Gastroesophageal sphincter (tissue), 4 donors: Measurements from ENCODE around the gene IL4R. TPM values are rescaled to one million over a fixed set of nuclear protein-coding genes. Genes with fewer than 3 reads are reported as not detected.

ENCODE experiments used
- ATAC-seq: fragments of 150-250 bp; one replicate; pipeline ENCODE4 v1.9.1; 2016; ENCODE audit warnings: mild to moderate bottlenecking, moderate library complexity
- H3K27ac ChIP-seq, 4 donors: fragments of 200-600 bp; sonication (generic) in 3 of 4; 1 replicate in 3 of 4; 2 replicates in 1 of 4; pipeline ENCODE4 v1.5.1; 2016 to 2019
- H3K27me3 ChIP-seq: fragments of 200-600 bp; sonication (generic); one replicate; pipeline ENCODE4 v1.5.1; 2019
- H3K36me3 ChIP-seq, 2 donors: fragments of 200-600 bp; sonication (generic); one replicate each; pipeline ENCODE4 v1.5.1; 2019; ENCODE audit warnings: control low read depth in 1 of 2
- H3K4me1 ChIP-seq, 3 donors: fragments of 200-600 bp; sonication (generic); 1 replicate in 2 of 3; 2 replicates in 1 of 3; pipeline ENCODE4 v1.5.1; 2016 to 2019; ENCODE audit warnings: control low read depth in 2 of 3
- H3K4me3 ChIP-seq, 2 donors: fragments of 200-600 bp; sonication (generic); one replicate each; pipeline ENCODE4 v1.5.1; 2019; ENCODE audit warnings: mild to moderate bottlenecking in 1 of 2, moderate library complexity in 1 of 2
- H3K9me3 ChIP-seq, 3 donors: fragments of 200-600 bp; sonication (generic); one replicate each; pipeline ENCODE4 v1.5.1; 2017 to 2019; ENCODE audit warnings: control low read depth in 2 of 3
- EP300 ChIP-seq: sonication (generic); formaldehyde crosslinking; IDR thresholded peaks from one replicate; pipeline ENCODE4 v1.6.1; 2017; ENCODE audit warnings: antibody characterized with exemption, mild to moderate bottlenecking
- POLR2A ChIP-seq, 2 donors: fragments of 450-650 bp; IDR thresholded peaks; one replicate each; pipeline ENCODE4 v1.6.1; 2017; ENCODE audit warnings: antibody characterized with exemption in 2 of 2, mild to moderate bottlenecking in 2 of 2, moderate library complexity in 1 of 2
- POLR2AphosphoS5 ChIP-seq: sonication (generic); formaldehyde crosslinking; IDR thresholded peaks from one replicate; pipeline ENCODE4 v1.6.1; 2017; ENCODE audit warnings: antibody characterized with exemption
- WGBS, 2 donors: methylation state at CpG; one replicate each; pipeline ENCODE4 v1.1.5; 2018; ENCODE audit warnings: low coverage in 1 of 2; 5-methylcytosine and 5-hydroxymethylcytosine counted together
- total RNA-seq, 4 donors: library from RNA; depleted of rRNA; stranded (reverse); fragments of >200 nt; gene quantifications; one replicate each; pipeline ENCODE4 v1.1.0, GENCODE V29; 2016
- TF ChIP-seq, protein P1 (sequence below), 4 experiments: fragments of 200-600 bp in 2 of 4; fragments of 450-650 bp in 2 of 4; sonication (generic) in 1 of 4; IDR thresholded peaks; one replicate each; pipeline ENCODE4 v1.5.1; 2017 to 2019; ENCODE audit warnings: antibody characterized with exemption in 4 of 4, mild to moderate bottlenecking in 2 of 4, moderate library complexity in 2 of 4

IL4R gene
- total RNA-seq, 4 donors from 2014 or later, result 72.3 to 212 (median 110) TPM

GRCh38 chr16:27370318-27370717 is 56.5 kb downstream of the IL4R start:
- Histone ChIP-seq H3K9me3 (no peaks in the 10 kb centered on the region), H3K36me3 (no peaks in the 10 kb centered on the region), H3K4me3 (no peak overlapping the region), H3K4me1 (peaks cover 0 to 27% (median 15%) of the 10 kb centered on the region in 3 donors), H3K27ac (no peak overlapping the region), H3K27me3 (no peaks in the 10 kb centered on the region)
- TF ChIP-seq, protein P1, sequence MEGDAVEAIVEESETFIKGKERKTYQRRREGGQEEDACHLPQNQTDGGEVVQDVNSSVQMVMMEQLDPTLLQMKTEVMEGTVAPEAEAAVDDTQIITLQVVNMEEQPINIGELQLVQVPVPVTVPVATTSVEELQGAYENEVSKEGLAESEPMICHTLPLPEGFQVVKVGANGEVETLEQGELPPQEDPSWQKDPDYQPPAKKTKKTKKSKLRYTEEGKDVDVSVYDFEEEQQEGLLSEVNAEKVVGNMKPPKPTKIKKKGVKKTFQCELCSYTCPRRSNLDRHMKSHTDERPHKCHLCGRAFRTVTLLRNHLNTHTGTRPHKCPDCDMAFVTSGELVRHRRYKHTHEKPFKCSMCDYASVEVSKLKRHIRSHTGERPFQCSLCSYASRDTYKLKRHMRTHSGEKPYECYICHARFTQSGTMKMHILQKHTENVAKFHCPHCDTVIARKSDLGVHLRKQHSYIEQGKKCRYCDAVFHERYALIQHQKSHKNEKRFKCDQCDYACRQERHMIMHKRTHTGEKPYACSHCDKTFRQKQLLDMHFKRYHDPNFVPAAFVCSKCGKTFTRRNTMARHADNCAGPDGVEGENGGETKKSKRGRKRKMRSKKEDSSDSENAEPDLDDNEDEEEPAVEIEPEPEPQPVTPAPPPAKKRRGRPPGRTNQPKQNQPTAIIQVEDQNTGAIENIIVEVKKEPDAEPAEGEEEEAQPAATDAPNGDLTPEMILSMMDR (IDR thresholded peaks at IDR 0.05), result no peak
- TF ChIP-seq EP300, result no peak
- ATAC-seq, result no peak

DNA sequence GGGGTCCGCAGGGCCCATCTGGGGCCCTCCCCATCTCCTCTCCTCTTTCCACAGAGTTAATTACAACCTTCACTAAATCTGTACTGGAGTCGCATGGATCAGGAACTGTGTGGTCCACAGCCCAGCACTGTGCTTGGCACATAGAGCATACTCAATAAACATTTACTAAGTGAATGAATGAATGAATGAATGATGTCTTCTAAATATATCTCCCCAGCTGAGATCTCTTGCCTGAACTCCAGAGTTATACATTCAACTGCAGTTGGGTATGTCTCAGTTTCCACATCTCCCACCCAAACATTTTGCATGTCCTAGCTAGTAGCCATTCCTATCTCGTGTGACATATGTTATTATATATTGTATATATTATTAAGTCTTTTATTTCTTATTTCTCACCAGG is 59.5 kb downstream of the IL4R start:
- TF ChIP-seq, protein P1 (IDR thresholded peaks at IDR 0.05), result no peak
- TF ChIP-seq POLR2AphosphoS5 (no peak), EP300 (no peak), POLR2A (IDR thresholded peaks at IDR 0.05) (no peak)

GRCh38 chr16:27374221-27374803 is 60.5 kb downstream of the IL4R start:
- no peaks in the 10 kb centered on the region for H3K36me3 ChIP-seq
- peak overlapping the region in 2 of 4 donors; percentile 16 to 19 for H3K27ac ChIP-seq
- H3K4me1 ChIP-seq, result peaks cover 0 to 9% (median 4%) of the 10 kb centered on the region in 3 donors
- 67 to 78% methylated on average over 5 to 8 of the region's 8 CpGs for WGBS, 2 donors
- TF ChIP-seq, protein P1 (IDR thresholded peaks at IDR 0.05), result no peak
- TF ChIP-seq POLR2A (IDR thresholded peaks at IDR 0.05) (no peak), POLR2AphosphoS5 (no peak), EP300 (no peak)
- H3K9me3 ChIP-seq, result no peaks in the 10 kb centered on the region
- ATAC-seq, result no peak
- no peak overlapping the region for H3K4me3 ChIP-seq
- H3K27me3 ChIP-seq, result no peaks in the 10 kb centered on the region

More for the DNA sequence above, 59.5 kb downstream of the IL4R start:
- no peaks in the 10 kb centered on the region for H3K36me3 ChIP-seq
- no peaks in the 10 kb centered on the region for H3K27me3 ChIP-seq
- H3K4me3 ChIP-seq, result no peak overlapping the region
- no peak overlapping the region for H3K27ac ChIP-seq
- no peaks in the 10 kb centered on the region for H3K9me3 ChIP-seq
- 83% methylated on average over 2 of the region's 3 CpGs for WGBS, 2 donors
- H3K4me1 ChIP-seq, result peaks cover 0 to 10% (median 4%) of the 10 kb centered on the region in 3 donors
- no peak for ATAC-seq

DNA sequence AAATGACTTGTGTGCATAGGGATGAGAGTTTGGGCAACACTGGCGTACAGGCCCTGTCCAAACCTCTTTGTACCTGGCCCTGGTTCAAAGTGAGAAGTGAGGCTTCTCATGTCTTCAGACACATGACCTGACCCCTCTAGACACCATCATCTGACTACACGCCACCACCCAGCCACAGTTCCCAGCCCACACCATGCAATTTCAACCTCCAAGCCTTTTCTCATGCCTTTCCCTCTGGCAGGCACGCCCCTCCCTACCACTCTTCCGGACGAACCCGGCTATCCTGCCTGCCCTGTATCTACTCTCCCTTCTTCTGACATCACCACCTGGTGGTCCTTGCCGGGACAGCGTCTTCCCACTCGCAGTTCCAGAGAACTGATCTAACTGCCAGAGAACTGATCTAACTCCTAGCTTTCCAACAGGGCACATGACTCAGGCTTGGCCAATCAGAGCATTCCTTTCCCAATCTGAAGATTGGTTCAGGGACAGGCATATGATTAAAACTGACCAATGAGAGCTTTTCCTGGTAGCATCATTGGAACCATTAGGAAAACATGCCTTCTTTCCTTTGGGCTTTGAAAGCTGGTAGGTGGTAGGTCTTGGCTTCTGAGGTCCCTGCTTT is 61.1 kb downstream of the IL4R start:
- Histone ChIP-seq H3K27ac (peak overlapping the region in 3 of 4 donors; percentile 16 to 41 (median 19)), H3K36me3 (no peaks in the 10 kb centered on the region), H3K9me3 (no peaks in the 10 kb centered on the region), H3K4me1 (peaks cover 0 to 9% (median 4%) of the 10 kb centered on the region in 3 donors), H3K4me3 (no peak overlapping the region), H3K27me3 (no peaks in the 10 kb centered on the region)
- WGBS, 2 donors, result 20 to 30% methylated on average over 9 of the region's 9 CpGs
- peak; percentile 87 for ATAC-seq
- TF ChIP-seq POLR2A (IDR thresholded peaks at IDR 0.05) (no peak), POLR2AphosphoS5 (peak; percentile 21), EP300 (no peak)
- TF ChIP-seq, protein P1 (IDR thresholded peaks at IDR 0.05), result peak in 3 of 4 experiments; percentile 32 to 59 (median 53)
